SK-N-MC (cell line): ENCODE measurements around the gene LRMDA.
"Not testable (repeated sequence)": the region's sequence is repeated elsewhere in the genome, so short reads cannot be mapped to it uniquely, and the experiment has no call there.

Experiments used
- EZH2 ChIP-seq: fragments of 200-600 bp; sonication (generic); IDR thresholded peaks from one replicate; pipeline ENCODE4 v1.6.1; 2017; ENCODE audit warnings: antibody characterized with exemption
- FOXP2 ChIP-seq: optimal IDR thresholded peaks from 2 replicates; pipeline ENCODE3; 2011; ENCODE audit warnings: mild to moderate bottlenecking, moderate library complexity; ENCODE audit not compliant: insufficient read depth; ENCODE audit errors: extremely low read length, control extremely low read depth
- POLR2AphosphoS5 ChIP-seq: IDR thresholded peaks from 2 replicates; pipeline ENCODE4 v1.6.1; 2012; ENCODE audit warnings: mild to moderate bottlenecking, low read depth, low read length, borderline replicate concordance

DNA sequence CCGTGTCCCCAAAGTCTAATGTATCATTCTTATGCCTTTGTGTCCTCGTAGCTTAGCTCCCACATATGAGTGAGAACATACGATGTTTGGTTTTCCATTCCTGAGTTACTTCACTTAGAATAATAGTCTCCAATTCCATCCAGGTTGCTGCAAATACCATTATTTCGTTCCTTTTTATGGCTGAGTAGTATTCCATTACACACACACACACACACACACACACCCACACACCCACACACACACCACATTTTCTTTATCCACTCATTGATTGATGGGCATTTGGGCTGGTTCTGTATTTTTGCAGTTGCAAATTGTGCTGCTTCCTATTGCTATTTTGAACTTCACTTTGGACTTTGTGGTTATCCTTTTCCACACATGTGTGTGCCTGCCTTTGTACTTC lies 189.6 kb downstream of the LRMDA start:
- not testable (repeated sequence) for TF ChIP-seq EZH2, FOXP2, POLR2AphosphoS5
